HepG2 (cell line): ENCODE data around the gene FGFBP2. TPM values are rescaled to one million over a fixed set of nuclear protein-coding genes. Genes with fewer than 3 reads are reported as not detected.

ENCODE experiments used
- CTCF ChIP-seq: sonication (generic); formaldehyde crosslinking; IDR thresholded peaks from 2 replicates; pipeline ENCODE4 v1.5.0; 2020; ENCODE audit warnings: mild to moderate bottlenecking, missing genetic modification reagents, moderate library complexity
- ELF1 ChIP-seq: sonication (generic); formaldehyde crosslinking; IDR thresholded peaks from 2 replicates; pipeline ENCODE4 v1.4.0; 2020; ENCODE audit warnings: missing genetic modification reagents
- EP300 ChIP-seq, 3 experiments: sonication (generic) in 1 of 3; formaldehyde crosslinking in 1 of 3; IDR thresholded peaks; 2 replicates each; pipeline versions ENCODE4 v1.5.1 to v1.6.1; 2011 to 2020; ENCODE audit warnings: low read depth in 2 of 3, low read length in 2 of 3, borderline replicate concordance in 1 of 3, improper control_type of control experiment in 1 of 3, mild to moderate bottlenecking in 1 of 3, missing genetic modification reagents in 1 of 3, moderate library complexity in 1 of 3
- ERF ChIP-seq: IDR thresholded peaks from 2 replicates; pipeline ENCODE4 v1.6.1; 2018; ENCODE audit warnings: missing biosample characterization, missing genetic modification reagents
- FOXA1 ChIP-seq, 2 experiments: fragments of 450-650 bp in 1 of 2; sonication (generic) in 1 of 2; formaldehyde crosslinking in 1 of 2; IDR thresholded peaks; 2 replicates each; pipeline versions ENCODE4 v1.4.0 to v1.6.1; 2016 to 2020; ENCODE audit warnings: missing genetic modification reagents in 1 of 2
- FOXO1 ChIP-seq: sonication (generic); formaldehyde crosslinking; IDR thresholded peaks from 2 replicates; pipeline ENCODE4 v1.4.0; 2020; ENCODE audit warnings: missing genetic modification reagents
- HMG20A ChIP-seq: IDR thresholded peaks from 2 replicates; pipeline ENCODE4 v1.6.1; 2016; ENCODE audit warnings: borderline replicate concordance
- HNF4A ChIP-seq: sonication (generic); formaldehyde crosslinking; IDR thresholded peaks from 2 replicates; pipeline ENCODE4 v1.4.0; 2020; ENCODE audit warnings: missing genetic modification reagents
- KLF11 ChIP-seq: IDR thresholded peaks from 2 replicates; pipeline ENCODE4 v1.6.1; 2016; ENCODE audit warnings: missing compliant biosample characterization
- MAF1 ChIP-seq: sonication (generic); formaldehyde crosslinking; IDR thresholded peaks from 2 replicates; pipeline ENCODE4 v1.5.0; 2020; ENCODE audit warnings: missing genetic modification reagents, borderline replicate concordance
- PBX2 ChIP-seq: IDR thresholded peaks from 2 replicates; pipeline ENCODE4 v1.6.1; 2016; ENCODE audit warnings: control low read depth
- SMARCC2 ChIP-seq: fragments of 450-650 bp; IDR thresholded peaks from 2 replicates; pipeline ENCODE4 v1.6.1; 2017; ENCODE audit warnings: antibody characterized with exemption, mild to moderate bottlenecking
- SUZ12 ChIP-seq: fragments of 150-350 bp; IDR thresholded peaks from 2 replicates; pipeline ENCODE4 v1.6.1; 2014; ENCODE audit warnings: low read depth, low read length
- TAF15 ChIP-seq: fragments of 200-400 bp; formaldehyde crosslinking; IDR thresholded peaks from one replicate; pipeline ENCODE4 v1.6.1; 2018; ENCODE audit warnings: mild to moderate bottlenecking, low read depth, low read length; ENCODE audit not compliant: poor library complexity, severe bottlenecking
- THAP11 ChIP-seq: IDR thresholded peaks from 2 replicates; pipeline ENCODE4 v1.6.1; 2016; ENCODE audit warnings: missing biosample characterization, missing genetic modification reagents
- TIGD3 ChIP-seq: sonication (generic); formaldehyde crosslinking; IDR thresholded peaks from 2 replicates; pipeline ENCODE4 v1.5.1; 2020; ENCODE audit warnings: mild to moderate bottlenecking, missing genetic modification reagents, borderline replicate concordance
- ZBTB44 ChIP-seq: sonication (generic); formaldehyde crosslinking; IDR thresholded peaks from 2 replicates; pipeline ENCODE4 v1.4.0; 2020; ENCODE audit warnings: missing genetic modification reagents
- ZMAT5 ChIP-seq: sonication (generic); formaldehyde crosslinking; IDR thresholded peaks from 2 replicates; pipeline ENCODE4 v1.5.0; 2020; ENCODE audit warnings: mild to moderate bottlenecking, low read depth, missing genetic modification reagents, borderline replicate concordance
- ZNF251 ChIP-seq: sonication (generic); formaldehyde crosslinking; IDR thresholded peaks from 2 replicates; pipeline ENCODE4 v1.9.0; 2021; ENCODE audit warnings: mild to moderate bottlenecking, missing genetic modification reagents
- ZNF383 ChIP-seq: sonication (generic); formaldehyde crosslinking; IDR thresholded peaks from 2 replicates; pipeline ENCODE4 v1.4.0; 2020; ENCODE audit warnings: missing genetic modification reagents, mild to moderate bottlenecking, borderline replicate concordance
- ZNF451 ChIP-seq: sonication (generic); formaldehyde crosslinking; IDR thresholded peaks from 2 replicates; pipeline ENCODE4 v1.5.0; 2020; ENCODE audit warnings: mild to moderate bottlenecking, missing genetic modification reagents
- ZNF644 ChIP-seq: IDR thresholded peaks from 2 replicates; pipeline ENCODE4 v1.6.1; 2016; ENCODE audit warnings: low read depth
- ZNF7 ChIP-seq: IDR thresholded peaks from 2 replicates; pipeline ENCODE4 v1.6.1; 2016; ENCODE audit warnings: missing biosample characterization, missing genetic modification reagents
- ZNF761 ChIP-seq: sonication (generic); formaldehyde crosslinking; conservative IDR thresholded peaks from 2 replicates; pipeline ENCODE4 v1.4.0; 2020; ENCODE audit warnings: mild to moderate bottlenecking, missing genetic modification reagents
- ZNF766 ChIP-seq: sonication (generic); formaldehyde crosslinking; IDR thresholded peaks from 2 replicates; pipeline ENCODE4 v1.5.0; 2020; ENCODE audit warnings: missing genetic modification reagents, borderline replicate concordance
- polyA plus RNA-seq, 8 experiments: library from polyadenylated mRNA; depleted of rRNA in 3 of 8; stranded (reverse) in 7 of 8; unstranded in 1 of 8; fragments of >200 nt; fragmentation: Illumina TruSeq in 4 of 8; extraction: Trizol in 4 of 8; gene quantifications; 2 replicates each; pipeline versions ENCODE4 v1.2.1 to v1.2.3, GENCODE V29; 2011 to 2016; ENCODE audit warnings: low read depth in 4 of 8, missing spikeins in 1 of 8, mixed read lengths in 1 of 8; ENCODE audit not compliant: insufficient read depth in 1 of 8
- total RNA-seq, 5 experiments: library from RNA; depleted of rRNA; stranded (reverse); fragments of >200 nt; fragmentation: Illumina TruSeq; extraction: Trizol; gene quantifications; 2 replicates each; pipeline ENCODE4 v1.2.3, GENCODE V29; 2016; ENCODE audit warnings: low read depth in 1 of 5

Gene FGFBP2
- total and polyA plus RNA-seq, 2 of the 13 experiments (the other 11 are each of a cell fraction or from before 2014, with no cell fraction given), result not detected

GRCh38 chr4:15956179-15956850 is 6.7 kb downstream of the FGFBP2 start (continued):
- TF ChIP-seq HNF4A (CRISPR knock-in tag) (peak; percentile 51; the same call in 1 of the 2 replicates), HMG20A (CRISPR knock-in tag) (no peak), KLF11 (CRISPR knock-in tag) (0 out of 2 replicates have a peak, but pooled peaks have one; percentile 32), CTCF (CRISPR knock-in tag) (peak; percentile 92), ZNF766 (CRISPR knock-in tag) (no peak), THAP11 (CRISPR knock-in tag) (0 out of 2 replicates have a peak, but pooled peaks have one; percentile 17), TAF15 (no peak), MAF1 (CRISPR knock-in tag) (no peak), FOXA1 (IDR thresholded peaks at IDR 0.05) (no peak), FOXA1 (CRISPR knock-in tag; IDR thresholded peaks at IDR 0.05) (0 out of 2 replicates have a peak, but pooled peaks have one; percentile 9), TIGD3 (CRISPR knock-in tag) (no peak), ZNF451 (no peak), ZMAT5 (no peak), SUZ12 (no peak), FOXO1 (CRISPR knock-in tag) (0 out of 2 replicates have a peak, but pooled peaks have one; percentile 15), ZNF383 (CRISPR knock-in tag) (no peak), EP300 (IDR thresholded peaks at IDR 0.05; ENCODE audit: low read depth in 2 of 2, low read length in 2 of 2) (no peak), EP300 (CRISPR knock-in tag; IDR thresholded peaks at IDR 0.05; ENCODE audit: borderline replicate concordance) (no peak), ZNF644 (CRISPR knock-in tag) (peak; percentile 50; the same call in 1 of the 2 replicates), ERF (CRISPR knock-in tag) (0 out of 2 replicates have a peak, but pooled peaks have one; percentile 30), ZNF7 (CRISPR knock-in tag) (no peak), SMARCC2 (no peak), ZBTB44 (CRISPR knock-in tag) (no peak), ZNF761 (CRISPR knock-in tag) (no peak), ELF1 (no peak), PBX2 (no peak), ZNF251 (CRISPR knock-in tag) (no peak)
